Neuron (in vitro differentiated cells): ENCODE measurements around the gene CSGALNACT2.

ENCODE experiments used
- H2AFZ ChIP-seq: one replicate; pipeline ENCODE4 v1.6.1; 2013; ENCODE audit warnings: low read depth, mild to moderate bottlenecking, inconsistent platforms, low read length, moderate library complexity
- H3K27me3 ChIP-seq: one replicate; pipeline ENCODE4 v1.6.1; 2013; ENCODE audit warnings: low read length; ENCODE audit not compliant: insufficient read depth
- H3K36me3 ChIP-seq: one replicate; pipeline ENCODE4 v1.6.1; 2013; ENCODE audit warnings: low read length; ENCODE audit not compliant: insufficient read depth
- H3K4me1 ChIP-seq: one replicate; pipeline ENCODE4 v1.6.1; 2013; ENCODE audit warnings: low read length; ENCODE audit not compliant: insufficient read depth
- H3K4me3 ChIP-seq: 2 replicates; pipeline ENCODE4 v1.5.1; 2013; ENCODE audit warnings: mild to moderate bottlenecking, low read length, moderate library complexity
- H3K9me3 ChIP-seq: one replicate; pipeline ENCODE4 v1.6.1; 2013; ENCODE audit warnings: low read length

Gene CSGALNACT2

DNA sequence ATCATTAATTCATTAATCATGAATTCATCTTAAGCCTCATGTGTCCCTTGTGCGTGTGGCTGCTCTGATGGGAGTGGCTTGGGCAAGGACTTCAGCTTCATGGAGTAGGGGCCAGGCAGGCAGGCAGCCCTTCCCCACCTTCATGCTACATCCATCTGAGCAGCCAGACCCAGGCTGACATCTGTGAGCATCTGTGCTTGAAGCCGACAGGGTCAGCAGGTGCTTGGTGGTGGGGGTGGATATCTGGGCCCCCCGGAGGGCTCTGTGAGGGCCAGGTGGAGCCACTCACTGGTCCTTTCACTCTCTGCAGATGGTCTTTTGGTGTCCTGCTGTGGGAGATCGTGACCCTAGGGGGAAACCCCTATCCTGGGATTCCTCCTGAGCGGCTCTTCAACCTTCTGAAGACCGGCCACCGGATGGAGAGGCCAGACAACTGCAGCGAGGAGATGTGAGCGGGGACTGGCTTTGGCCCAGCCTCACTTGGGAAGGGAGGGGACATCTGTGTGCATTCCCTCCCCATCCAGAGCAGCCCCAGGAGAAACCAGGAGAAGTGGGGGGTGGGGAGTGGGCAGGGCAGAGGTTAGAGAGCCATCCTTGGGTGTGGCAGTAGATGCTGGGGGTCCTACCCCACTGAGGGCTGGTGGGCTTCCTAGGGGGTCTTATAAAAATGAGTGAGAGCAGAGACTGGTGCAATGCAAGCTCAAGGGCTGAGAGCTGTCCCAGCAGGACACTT lies 14.7 kb upstream of the CSGALNACT2 start:
- H3K9me3 ChIP-seq = no peaks in the 10 kb centered on the region
- no peaks in the 10 kb centered on the region for H3K27me3 ChIP-seq
- peaks cover 5% of the 10 kb centered on the region for H3K4me1 ChIP-seq
- no peaks in the 10 kb centered on the region for H3K36me3 ChIP-seq
- no peak overlapping the region for H3K4me3 ChIP-seq
- no peak overlapping the region for H2AFZ ChIP-seq

DNA sequence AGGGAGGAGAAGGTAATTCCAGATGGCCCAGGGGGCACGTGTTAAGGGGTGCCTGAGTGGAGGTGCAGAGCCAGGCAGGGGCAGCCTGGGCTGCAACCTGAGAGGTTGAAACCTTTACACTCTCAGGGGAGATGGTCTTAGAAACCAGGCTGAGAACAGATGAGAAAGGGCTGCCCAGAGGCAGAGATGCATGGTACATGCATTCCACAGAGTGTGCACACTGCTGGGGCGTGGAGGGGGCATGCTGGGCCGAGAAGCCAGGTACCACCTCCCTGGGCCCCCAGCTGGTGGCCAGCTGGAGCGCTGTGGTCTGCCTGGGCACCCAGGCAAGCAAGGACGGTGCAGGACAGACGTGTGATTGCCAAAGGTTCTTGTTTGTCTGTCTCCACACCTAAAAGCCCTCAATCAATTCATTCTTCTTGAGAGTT lies 14.1 kb upstream of the CSGALNACT2 start:
- Histone ChIP-seq H3K4me1 (peaks cover 5% of the 10 kb centered on the region), H3K9me3 (no peaks in the 10 kb centered on the region), H2AFZ (no peak overlapping the region), H3K4me3 (no peak overlapping the region), H3K36me3 (no peaks in the 10 kb centered on the region), H3K27me3 (no peaks in the 10 kb centered on the region)

DNA sequence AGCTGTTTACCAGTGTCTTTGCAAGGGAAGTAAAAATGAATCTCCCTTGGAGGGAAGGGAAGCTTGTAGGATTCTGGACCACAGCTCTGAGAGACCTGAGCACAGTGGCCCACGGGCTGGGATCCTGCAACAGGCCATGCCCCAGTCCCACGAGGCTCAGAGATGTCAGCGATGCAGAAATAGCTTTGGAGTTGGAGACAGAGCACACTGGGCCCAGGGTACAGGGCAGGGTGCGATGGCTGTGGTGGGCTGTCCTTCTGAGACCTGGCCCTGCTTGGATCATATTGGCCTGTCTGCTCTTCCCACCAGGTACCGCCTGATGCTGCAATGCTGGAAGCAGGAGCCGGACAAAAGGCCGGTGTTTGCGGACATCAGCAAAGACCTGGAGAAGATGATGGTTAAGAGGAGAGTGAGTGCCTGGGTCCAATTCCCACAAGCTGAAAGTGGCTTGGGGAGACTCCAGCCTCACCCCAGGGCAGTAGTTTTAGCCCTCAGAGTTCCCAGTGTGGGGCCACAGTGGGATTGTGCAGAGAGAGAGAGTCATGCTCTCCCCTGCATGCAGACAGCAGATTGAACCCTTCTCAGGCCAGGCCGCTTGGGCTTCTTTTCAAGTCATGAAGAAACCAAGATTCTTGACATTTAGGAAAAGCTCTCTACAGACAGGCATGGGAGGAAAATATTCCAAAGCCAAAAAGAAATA lies 13.5 kb upstream of the CSGALNACT2 start:
- H3K9me3 ChIP-seq = no peaks in the 10 kb centered on the region
- H3K4me1 ChIP-seq = peaks cover 5% of the 10 kb centered on the region
- H3K27me3 ChIP-seq = no peaks in the 10 kb centered on the region
- H3K4me3 ChIP-seq = no peak overlapping the region
- no peaks in the 10 kb centered on the region for H3K36me3 ChIP-seq
- no peak overlapping the region for H2AFZ ChIP-seq

DNA sequence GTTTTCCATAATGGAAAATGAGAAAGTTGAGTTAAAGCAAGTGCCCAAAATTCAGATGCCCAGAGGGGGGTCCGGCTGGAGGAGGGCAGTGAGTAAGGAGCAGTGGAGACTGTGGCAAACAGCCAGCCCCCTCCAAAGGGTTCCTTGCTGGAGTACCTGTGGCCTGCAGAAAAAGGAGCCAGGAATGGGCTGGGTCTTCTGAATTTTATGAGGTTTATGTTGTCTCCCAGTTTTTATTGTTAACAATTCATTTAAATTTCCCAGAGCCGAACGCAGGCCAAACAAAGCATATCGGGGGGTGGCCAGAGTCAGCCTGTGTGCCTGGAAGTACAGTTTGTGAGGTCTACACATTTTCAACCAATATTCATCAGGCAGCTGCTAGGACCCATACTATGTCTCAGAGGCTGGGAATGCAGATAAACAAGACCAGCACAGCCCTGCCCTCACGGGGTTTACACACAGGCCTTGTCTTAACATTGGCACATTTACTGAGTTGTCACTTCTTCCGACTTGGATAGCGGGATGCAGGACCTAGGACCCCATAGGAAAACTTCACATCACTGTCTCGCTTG lies 12.9 kb upstream of the CSGALNACT2 start:
- Histone ChIP-seq H2AFZ (no peak overlapping the region), H3K9me3 (no peaks in the 10 kb centered on the region), H3K27me3 (no peaks in the 10 kb centered on the region), H3K4me1 (peaks cover 5% of the 10 kb centered on the region), H3K4me3 (no peak overlapping the region), H3K36me3 (no peaks in the 10 kb centered on the region)

DNA sequence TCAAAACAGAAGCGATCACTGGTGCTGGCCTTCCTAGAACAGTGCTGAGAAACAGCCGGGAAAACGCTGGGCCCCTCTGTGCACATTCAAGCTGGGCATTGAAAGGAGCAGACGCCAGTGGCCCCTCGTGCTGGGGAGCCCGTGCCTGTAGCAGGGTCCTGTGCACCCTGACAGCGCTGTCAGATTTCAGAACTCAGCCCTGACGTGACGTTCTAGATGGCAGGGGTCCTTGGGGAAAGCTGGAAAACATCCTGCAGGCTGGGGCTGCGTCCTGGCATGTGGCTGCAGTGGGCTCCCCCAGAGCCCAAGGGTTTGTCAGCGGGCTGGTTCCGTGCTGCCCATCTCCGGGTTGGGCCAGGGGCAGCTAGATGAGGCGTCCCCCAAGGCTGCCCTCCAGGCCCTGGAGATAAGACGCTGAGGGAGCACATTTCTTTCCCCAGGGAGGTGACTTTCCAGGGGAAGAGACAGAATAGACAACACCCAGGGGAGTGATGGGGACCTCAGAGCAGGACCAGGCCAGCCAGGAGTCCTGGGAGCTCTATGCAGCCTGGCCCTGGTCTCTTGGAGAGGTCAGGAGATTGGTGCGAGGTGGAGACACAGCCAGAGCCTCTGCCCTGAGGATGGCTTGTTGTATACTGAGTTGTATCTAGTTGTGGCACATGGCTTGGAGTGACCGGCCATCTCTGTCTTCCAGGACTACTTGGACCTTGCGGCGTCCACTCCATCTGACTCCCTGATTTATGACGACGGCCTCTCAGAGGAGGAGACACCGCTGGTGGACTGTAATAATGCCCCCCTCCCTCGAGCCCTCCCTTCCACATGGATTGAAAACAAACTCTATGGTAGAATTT lies 12.1 kb upstream of the CSGALNACT2 start:
- Histone ChIP-seq H3K4me1 (peaks cover 2% of the 10 kb centered on the region), H3K9me3 (no peaks in the 10 kb centered on the region), H3K27me3 (no peaks in the 10 kb centered on the region), H3K36me3 (no peaks in the 10 kb centered on the region), H3K4me3 (no peak overlapping the region), H2AFZ (no peak overlapping the region)

DNA sequence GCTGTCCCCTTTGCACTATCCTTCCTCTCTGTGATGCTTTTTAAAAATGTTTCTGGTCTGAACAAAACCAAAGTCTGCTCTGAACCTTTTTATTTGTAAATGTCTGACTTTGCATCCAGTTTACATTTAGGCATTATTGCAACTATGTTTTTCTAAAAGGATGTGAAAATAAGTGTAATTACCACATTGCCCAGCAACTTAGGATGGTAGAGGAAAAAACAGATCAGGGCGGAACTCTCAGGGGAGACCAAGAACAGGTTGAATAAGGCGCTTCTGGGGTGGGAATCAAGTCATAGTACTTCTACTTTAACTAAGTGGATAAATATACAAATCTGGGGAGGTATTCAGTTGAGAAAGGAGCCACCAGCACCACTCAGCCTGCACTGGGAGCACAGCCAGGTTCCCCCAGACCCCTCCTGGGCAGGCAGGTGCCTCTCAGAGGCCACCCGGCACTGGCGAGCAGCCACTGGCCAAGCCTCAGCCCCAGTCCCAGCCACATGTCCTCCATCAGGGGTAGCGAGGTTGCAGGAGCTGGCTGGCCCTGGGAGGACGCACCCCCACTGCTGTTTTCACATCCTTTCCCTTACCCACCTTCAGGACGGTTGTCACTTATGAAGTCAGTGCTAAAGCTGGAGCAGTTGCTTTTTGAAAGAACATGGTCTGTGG lies 11.4 kb upstream of the CSGALNACT2 start:
- Histone ChIP-seq H3K4me3 (no peak overlapping the region), H2AFZ (no peak overlapping the region), H3K27me3 (no peaks in the 10 kb centered on the region), H3K9me3 (no peaks in the 10 kb centered on the region), H3K36me3 (no peaks in the 10 kb centered on the region), H3K4me1 (no peaks in the 10 kb centered on the region)

DNA sequence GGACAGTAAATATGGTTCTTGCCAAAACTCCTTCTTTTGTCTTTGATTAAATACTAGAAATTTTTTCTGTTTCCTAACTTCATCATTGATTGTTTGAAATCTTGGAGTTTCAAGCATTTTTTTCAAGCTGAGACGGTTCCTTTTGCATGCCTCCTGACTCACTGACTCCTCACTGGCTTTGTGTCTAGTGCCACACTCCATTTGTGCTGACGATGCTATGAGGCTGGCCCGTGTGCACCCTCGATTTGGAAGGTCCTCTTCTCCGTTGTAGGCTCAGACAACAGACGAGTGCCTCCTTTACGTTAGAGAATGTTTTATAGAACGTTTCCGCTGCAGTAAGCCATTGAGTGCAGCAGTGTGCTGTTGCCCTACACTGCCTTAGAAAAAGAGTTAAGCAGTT lies 10.8 kb upstream of the CSGALNACT2 start:
- H3K4me3 ChIP-seq = no peak overlapping the region
- no peaks in the 10 kb centered on the region for H3K36me3 ChIP-seq
- H2AFZ ChIP-seq = no peak overlapping the region
- H3K4me1 ChIP-seq = no peaks in the 10 kb centered on the region
- H3K9me3 ChIP-seq = no peaks in the 10 kb centered on the region
- no peaks in the 10 kb centered on the region for H3K27me3 ChIP-seq

DNA sequence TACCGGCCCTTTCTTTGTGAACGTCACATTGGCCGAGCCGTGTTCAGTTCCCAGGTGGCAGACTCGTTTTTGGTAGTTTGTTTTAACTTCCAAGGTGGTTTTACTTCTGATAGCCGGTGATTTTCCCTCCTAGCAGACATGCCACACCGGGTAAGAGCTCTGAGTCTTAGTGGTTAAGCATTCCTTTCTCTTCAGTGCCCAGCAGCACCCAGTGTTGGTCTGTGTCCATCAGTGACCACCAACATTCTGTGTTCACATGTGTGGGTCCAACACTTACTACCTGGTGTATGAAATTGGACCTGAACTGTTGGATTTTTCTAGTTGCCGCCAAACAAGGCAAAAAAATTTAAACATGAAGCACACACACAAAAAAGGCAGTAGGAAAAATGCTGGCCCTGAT lies 9.9 kb upstream of the CSGALNACT2 start:
- Histone ChIP-seq H3K4me3 (no peak overlapping the region), H3K9me3 (no peaks in the 10 kb centered on the region), H3K36me3 (no peaks in the 10 kb centered on the region), H3K27me3 (no peaks in the 10 kb centered on the region), H2AFZ (no peak overlapping the region), H3K4me1 (no peaks in the 10 kb centered on the region)

DNA sequence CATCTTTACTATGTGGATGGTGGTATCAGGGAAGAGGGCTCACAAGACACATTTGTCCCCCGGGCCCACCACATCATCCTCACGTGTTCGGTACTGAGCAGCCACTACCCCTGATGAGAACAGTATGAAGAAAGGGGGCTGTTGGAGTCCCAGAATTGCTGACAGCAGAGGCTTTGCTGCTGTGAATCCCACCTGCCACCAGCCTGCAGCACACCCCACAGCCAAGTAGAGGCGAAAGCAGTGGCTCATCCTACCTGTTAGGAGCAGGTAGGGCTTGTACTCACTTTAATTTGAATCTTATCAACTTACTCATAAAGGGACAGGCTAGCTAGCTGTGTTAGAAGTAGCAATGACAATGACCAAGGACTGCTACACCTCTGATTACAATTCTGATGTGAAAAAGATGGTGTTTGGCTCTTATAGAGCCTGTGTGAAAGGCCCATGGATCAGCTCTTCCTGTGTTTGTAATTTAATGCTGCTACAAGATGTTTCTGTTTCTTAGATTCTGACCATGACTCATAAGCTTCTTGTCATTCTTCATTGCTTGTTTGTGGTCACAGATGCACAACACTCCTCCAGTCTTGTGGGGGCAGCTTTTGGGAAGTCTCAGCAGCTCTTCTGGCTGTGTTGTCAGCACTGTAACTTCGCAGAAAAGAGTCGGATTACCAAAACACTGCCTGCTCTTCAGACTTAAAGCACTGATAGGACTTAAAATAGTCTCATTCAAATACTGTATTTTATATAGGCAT lies 9.1 kb upstream of the CSGALNACT2 start:
- Histone ChIP-seq H3K4me3 (no peak overlapping the region), H3K4me1 (no peaks in the 10 kb centered on the region), H3K27me3 (no peaks in the 10 kb centered on the region), H3K36me3 (no peaks in the 10 kb centered on the region), H3K9me3 (no peaks in the 10 kb centered on the region), H2AFZ (no peak overlapping the region)

DNA sequence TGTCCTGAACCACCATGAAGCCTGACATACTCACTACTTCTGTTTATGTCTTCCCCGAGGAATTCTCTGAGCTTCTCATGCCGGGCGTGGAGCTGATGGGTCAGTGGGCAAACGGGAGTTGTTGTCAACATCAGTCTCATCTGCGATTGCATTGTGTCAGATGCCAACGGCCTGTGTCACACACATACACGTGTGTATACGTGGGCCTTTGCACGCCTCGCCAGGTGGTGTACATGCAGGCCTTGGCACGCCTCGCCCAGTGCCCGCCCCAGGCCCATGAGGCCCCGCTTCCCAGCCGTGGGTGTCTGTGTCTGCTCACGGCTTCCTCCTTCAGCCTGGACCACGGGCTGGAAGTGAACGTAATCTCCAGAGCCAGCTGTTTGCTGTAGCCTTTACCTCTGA lies 7.5 kb upstream of the CSGALNACT2 start:
- no peaks in the 10 kb centered on the region for H3K4me1 ChIP-seq
- no peaks in the 10 kb centered on the region for H3K9me3 ChIP-seq
- H3K4me3 ChIP-seq = no peak overlapping the region
- no peaks in the 10 kb centered on the region for H3K27me3 ChIP-seq
- H2AFZ ChIP-seq = no peak overlapping the region
- H3K36me3 ChIP-seq = no peaks in the 10 kb centered on the region

DNA sequence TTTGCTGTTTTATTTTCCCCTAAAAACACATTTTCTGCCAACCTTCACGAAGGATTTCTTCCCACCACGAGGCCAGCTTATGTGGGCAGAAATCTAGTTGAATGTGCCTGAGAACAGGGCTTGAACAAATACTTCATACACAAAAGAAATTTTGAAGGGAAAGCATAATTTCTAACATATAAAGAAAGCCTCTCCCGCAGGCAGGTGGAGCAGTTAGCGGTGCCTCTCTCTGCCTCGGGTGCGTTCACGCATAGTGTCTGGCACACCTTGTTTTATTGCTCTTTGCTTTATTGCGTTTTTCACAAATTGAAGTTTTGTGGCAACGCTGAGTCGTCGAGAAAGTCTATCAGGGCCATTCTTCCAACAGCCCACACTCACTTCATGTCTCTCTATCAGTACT lies 7.0 kb upstream of the CSGALNACT2 start:
- Histone ChIP-seq H3K9me3 (no peaks in the 10 kb centered on the region), H3K27me3 (no peaks in the 10 kb centered on the region), H3K4me1 (no peaks in the 10 kb centered on the region)

DNA sequence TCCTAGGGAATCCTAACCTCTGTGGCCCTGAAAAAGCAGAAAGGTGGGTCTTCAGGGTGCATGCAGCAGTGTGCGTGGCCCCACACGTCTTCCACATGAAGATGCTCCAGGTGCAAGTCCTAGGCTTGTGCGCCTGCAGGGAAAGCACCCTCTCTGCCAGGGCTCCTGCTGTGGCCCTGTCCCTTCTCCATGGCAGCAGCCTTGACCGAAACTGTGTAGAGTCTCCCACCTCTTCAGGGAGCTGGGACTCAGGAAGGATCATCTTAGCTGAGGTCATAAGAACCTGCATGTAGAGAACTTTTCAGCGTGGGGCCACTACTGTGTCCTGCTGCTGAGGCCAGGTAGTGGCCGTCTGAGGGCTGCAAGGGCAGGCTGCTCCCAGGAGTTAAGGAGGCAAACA lies 6.3 kb upstream of the CSGALNACT2 start:
- H3K9me3 ChIP-seq = no peaks in the 10 kb centered on the region
- no peak overlapping the region for H2AFZ ChIP-seq
- H3K4me3 ChIP-seq = no peak overlapping the region
- no peaks in the 10 kb centered on the region for H3K36me3 ChIP-seq
- H3K4me1 ChIP-seq = no peaks in the 10 kb centered on the region
- H3K27me3 ChIP-seq = no peaks in the 10 kb centered on the region

More for the DNA sequence above, 7.0 kb upstream of the CSGALNACT2 start:
- H3K36me3 ChIP-seq = no peaks in the 10 kb centered on the region
- H2AFZ ChIP-seq = no peak overlapping the region
- H3K4me3 ChIP-seq = no peak overlapping the region
